Choroid plexus epithelial cell (primary cell): ENCODE measurements around the gene NUMBL.

ENCODE experiments used
- DNase-seq: peaks from one replicate; pipeline ENCODE4 v3.0.0-alpha.2; 2010; ENCODE audit warnings: low read depth
- H3K4me3 ChIP-seq: 2 replicates; pipeline ENCODE4 v1.5.1; 2011; ENCODE audit warnings: low read depth, mild to moderate bottlenecking, control low read depth, low read length, moderate library complexity
- CTCF ChIP-seq: conservative IDR thresholded peaks from 2 replicates; pipeline ENCODE4 v1.5.1; 2011; ENCODE audit warnings: low read depth, mild to moderate bottlenecking, control low read depth, inconsistent platforms, low read length, moderate library complexity

The NUMBL gene

GRCh38 chr19:40689339-40690049 lies 957 bp downstream of the NUMBL start:
- no peak for TF ChIP-seq CTCF
- DNase-seq = no peak
- peak overlapping the region; percentile 82 for H3K4me3 ChIP-seq

- peak overlapping the region; percentile 82 for H3K4me3 ChIP-seq
- no peak for DNase-seq
- TF ChIP-seq CTCF = no peak
Observed at GRCh38 chr19:40688987-40689338, 1.5 kb downstream of the NUMBL start.

GRCh38 chr19:40688309-40688708 lies 2.1 kb downstream of the NUMBL start:
- DNase-seq = no peak
- H3K4me3 ChIP-seq = peak overlapping the region; percentile 82
- TF ChIP-seq CTCF = no peak

- TF ChIP-seq CTCF = no peak
- DNase-seq = peak; percentile 47
- no peak overlapping the region for H3K4me3 ChIP-seq
Observed at GRCh38 chr19:40687525-40688016, 2.9 kb downstream of the NUMBL start.

- DNase-seq = no peak
- no peak for TF ChIP-seq CTCF
- no peak overlapping the region for H3K4me3 ChIP-seq
Observed at GRCh38 chr19:40686882-40687524, 3.4 kb downstream of the NUMBL start.

GRCh38 chr19:40685563-40685962 lies 4.9 kb downstream of the NUMBL start:
- no peak for TF ChIP-seq CTCF
- H3K4me3 ChIP-seq = no peak overlapping the region
- DNase-seq = no peak
